BLaER1 (cell line): ENCODE results near the gene ATP2A2.
A peak's percentile ranks its signal among the peaks of the same experiment; 100 is the strongest.
"Not testable (repeated sequence)": the region's sequence is repeated elsewhere in the genome, so short reads cannot be mapped to it uniquely, and the experiment has no call there.

Source experiments
- H3K27ac ChIP-seq: shearing (Covaris generic); formaldehyde crosslinking; 2 replicates; pipeline ENCODE4 v1.8.1; 2022
- H3K27me3 ChIP-seq: shearing (Covaris generic); formaldehyde crosslinking; 2 replicates; pipeline ENCODE4 v1.8.1; 2022
- H3K36me3 ChIP-seq: shearing (Covaris generic); formaldehyde crosslinking; 2 replicates; pipeline ENCODE4 v1.8.1; 2022
- H3K4me1 ChIP-seq: shearing (Covaris generic); formaldehyde crosslinking; 2 replicates; pipeline ENCODE4 v1.8.1; 2022
- H3K4me2 ChIP-seq: shearing (Covaris generic); formaldehyde crosslinking; 2 replicates; pipeline ENCODE4 v1.8.1; 2022
- H3K4me3 ChIP-seq: shearing (Covaris generic); formaldehyde crosslinking; 2 replicates; pipeline ENCODE4 v1.8.1; 2022
- H3K9ac ChIP-seq: shearing (Covaris generic); formaldehyde crosslinking; 2 replicates; pipeline ENCODE4 v1.8.1; 2022
- H3K9me3 ChIP-seq: shearing (Covaris generic); formaldehyde crosslinking; 2 replicates; pipeline ENCODE4 v1.8.1; 2022
- H4K20me1 ChIP-seq: shearing (Covaris generic); formaldehyde crosslinking; 2 replicates; pipeline ENCODE4 v1.8.1; 2022
- Cebpa-rat ChIP-seq: shearing (Covaris generic); IDR thresholded peaks from 2 replicates; pipeline ENCODE4 v1.8.1; 2022

ATP2A2 gene

GRCh38 chr12:110349514-110350151, 68.6 kb downstream of the ATP2A2 start:
- Histone ChIP-seq H3K4me1 (peaks cover 86% of the 10 kb centered on the region), H3K27ac (peak overlapping the region; percentile 80), H3K4me2 (peak overlapping the region; percentile 90), H4K20me1 (peaks cover 7% of the 10 kb centered on the region), H3K9ac (peak overlapping the region; percentile 59), H3K9me3 (no peaks in the 10 kb centered on the region), H3K4me3 (peak overlapping the region; percentile 39), H3K36me3 (peaks cover 53% of the 10 kb centered on the region), H3K27me3 (no peaks in the 10 kb centered on the region)
- TF ChIP-seq Cebpa-rat: no peak

GRCh38 chr12:110351119-110351518, 70.1 kb downstream of the ATP2A2 start:
- Histone ChIP-seq H3K9ac (no peak overlapping the region), H3K9me3 (no peaks in the 10 kb centered on the region), H3K4me3 (no peak overlapping the region), H3K36me3 (peaks cover 38% of the 10 kb centered on the region), H3K4me2 (peak overlapping the region; percentile 90), H4K20me1 (peaks cover 7% of the 10 kb centered on the region; the same call in 1 of the 2 replicates), H3K4me1 (peaks cover 81% of the 10 kb centered on the region), H3K27ac (peak overlapping the region; percentile 54), H3K27me3 (no peaks in the 10 kb centered on the region)
- no peak for TF ChIP-seq Cebpa-rat

GRCh38 chr12:110352401-110352800, 71.4 kb downstream of the ATP2A2 start:
- no peak overlapping the region for H3K4me3 ChIP-seq
- H3K4me2 ChIP-seq: no peak overlapping the region
- H3K9ac ChIP-seq: no peak overlapping the region
- H3K4me1 ChIP-seq: peaks cover 70% of the 10 kb centered on the region
- H3K27ac ChIP-seq: no peak overlapping the region
- H3K27me3 ChIP-seq: no peaks in the 10 kb centered on the region
- H3K9me3 ChIP-seq: no peaks in the 10 kb centered on the region
- H3K36me3 ChIP-seq: peaks cover 26% of the 10 kb centered on the region
- H4K20me1 ChIP-seq: peaks cover 7% of the 10 kb centered on the region; the same call in 1 of the 2 replicates
- TF ChIP-seq Cebpa-rat: no peak

- Histone ChIP-seq H3K27me3 (no peaks in the 10 kb centered on the region), H3K9me3 (no peaks in the 10 kb centered on the region), H3K27ac (peak overlapping the region; percentile 56; the same call in 1 of the 2 replicates), H3K4me2 (peak overlapping the region; percentile 61), H3K4me3 (no peak overlapping the region), H3K36me3 (peaks cover 16% of the 10 kb centered on the region; the same call in 1 of the 2 replicates), H3K4me1 (peaks cover 60% of the 10 kb centered on the region), H3K9ac (no peak overlapping the region; the same call in 1 of the 2 replicates), H4K20me1 (peaks cover 7% of the 10 kb centered on the region; the same call in 1 of the 2 replicates)
- no peak for TF ChIP-seq Cebpa-rat
These were observed 72.3 kb downstream of the ATP2A2 start for GRCh38 chr12:110353211-110353965.

- Histone ChIP-seq H3K9ac (peak overlapping the region; percentile 13; the same call in 1 of the 2 replicates), H3K27me3 (no peaks in the 10 kb centered on the region), H3K4me3 (no peak overlapping the region), H3K4me1 (peaks cover 52% of the 10 kb centered on the region), H3K27ac (peak overlapping the region; percentile 56), H4K20me1 (peaks cover 3% of the 10 kb centered on the region; the same call in 1 of the 2 replicates), H3K9me3 (no peaks in the 10 kb centered on the region), H3K36me3 (peaks cover 9% of the 10 kb centered on the region; the same call in 1 of the 2 replicates), H3K4me2 (peak overlapping the region; percentile 61)
- no peak for TF ChIP-seq Cebpa-rat
These were observed 73.2 kb downstream of the ATP2A2 start for GRCh38 chr12:110354172-110354780.

GRCh38 chr12:110355073-110355472, 74.0 kb downstream of the ATP2A2 start:
- H3K27ac ChIP-seq: peak overlapping the region; percentile 56; the same call in 1 of the 2 replicates
- no peaks in the 10 kb centered on the region for H3K9me3 ChIP-seq
- no peaks in the 10 kb centered on the region for H3K27me3 ChIP-seq
- H3K4me3 ChIP-seq: no peak overlapping the region
- H3K4me2 ChIP-seq: peak overlapping the region; percentile 61
- peaks cover 7% of the 10 kb centered on the region; the same call in 1 of the 2 replicates for H3K36me3 ChIP-seq
- TF ChIP-seq Cebpa-rat: no peak
- peak overlapping the region; percentile 13; the same call in 1 of the 2 replicates for H3K9ac ChIP-seq
- peaks cover 44% of the 10 kb centered on the region for H3K4me1 ChIP-seq
- H4K20me1 ChIP-seq: no peaks in the 10 kb centered on the region

GRCh38 chr12:110358384-110359097, 77.5 kb downstream of the ATP2A2 start:
- not testable (repeated sequence) for H3K4me2 ChIP-seq, H3K4me3 ChIP-seq, H3K36me3 ChIP-seq, H3K9ac ChIP-seq, H3K9me3 ChIP-seq, H4K20me1 ChIP-seq, H3K27me3 ChIP-seq, H3K27ac ChIP-seq
- peaks cover 20% of the 10 kb centered on the region for H3K4me1 ChIP-seq

- H4K20me1 ChIP-seq: no peaks in the 10 kb centered on the region
- no peak overlapping the region for H3K4me3 ChIP-seq
- H3K4me2 ChIP-seq: no peak overlapping the region
- H3K4me1 ChIP-seq: peaks cover 10% of the 10 kb centered on the region
- H3K9ac ChIP-seq: no peak overlapping the region
- H3K27me3 ChIP-seq: no peaks in the 10 kb centered on the region
- H3K27ac ChIP-seq: no peak overlapping the region
- no peaks in the 10 kb centered on the region for H3K9me3 ChIP-seq
- H3K36me3 ChIP-seq: no peaks in the 10 kb centered on the region
- no peak for TF ChIP-seq Cebpa-rat
These were observed 80.2 kb downstream of the ATP2A2 start for GRCh38 chr12:110361216-110361615.
